ENCODE measurements around the gene CDH18.

GRCh38 chr5:19900269-19900668 is 87.7 kb downstream of the CDH18 start:
- TF ChIP-seq CTCF (IDR thresholded peaks at IDR 0.05; ENCODE audit: borderline replicate concordance, extremely low read depth, low read length, poor library complexity, severe bottlenecking), result no peak
- no peak for TF ChIP-seq EZH2 (IDR thresholded peaks at IDR 0.05; ENCODE audit: borderline replicate concordance, low read depth, low read length, severe bottlenecking)

Measured in DND-41 (cell line).